Stimulated activated naive CD8-positive, alpha-beta T cell treated with anti-CD3 and anti-CD28 coated beads, Interleukin-15, Interleukin-2, amounts not matched to agents 100 ng/mL and 50 ng/mL, for 24 hours (primary cell): ENCODE measurements around the gene GREB1L.

Source experiments
- H3K27ac Mint-ChIP-seq: one replicate; pipeline ENCODE4 v1.8.0; 2021; ENCODE audit warnings: mild to moderate bottlenecking, mixed read lengths
- H3K27me3 Mint-ChIP-seq: one replicate; pipeline ENCODE4 v1.8.0; 2021; ENCODE audit warnings: mixed read lengths
- H3K36me3 Mint-ChIP-seq: one replicate; pipeline ENCODE4 v1.8.0; 2021; ENCODE audit warnings: low read depth, mixed read lengths
- H3K4me1 Mint-ChIP-seq: one replicate; pipeline ENCODE4 v1.8.0; 2021; ENCODE audit warnings: low read depth, mixed read lengths
- H3K4me3 Mint-ChIP-seq: one replicate; pipeline ENCODE4 v1.8.0; 2021; ENCODE audit warnings: mild to moderate bottlenecking, mixed read lengths
- H3K9me3 Mint-ChIP-seq: one replicate; pipeline ENCODE4 v1.8.0; 2021; ENCODE audit warnings: mixed read lengths

The GREB1L gene

GRCh38 chr18:21242780-21243401 is 859 bp downstream of the GREB1L start:
- H3K27me3 Mint-ChIP-seq, result peaks cover 70% of the 10 kb centered on the region
- no peak overlapping the region for H3K27ac Mint-ChIP-seq
- peaks cover 7% of the 10 kb centered on the region for H3K4me1 Mint-ChIP-seq

GRCh38 chr18:21254576-21254975 is 12.5 kb downstream of the GREB1L start:
- Mint-ChIP-seq H3K27ac (no peak overlapping the region), H3K27me3 (peaks cover 17% of the 10 kb centered on the region), H3K9me3 (no peaks in the 10 kb centered on the region), H3K4me3 (no peak overlapping the region), H3K4me1 (no peaks in the 10 kb centered on the region), H3K36me3 (no peaks in the 10 kb centered on the region)

More at GRCh38 chr18:21242780-21243401, 859 bp downstream of the GREB1L start:
- Mint-ChIP-seq H3K4me3 (peak overlapping the region; percentile 10), H3K9me3 (no peaks in the 10 kb centered on the region), H3K36me3 (no peaks in the 10 kb centered on the region)

- Mint-ChIP-seq H3K27ac (no peak overlapping the region), H3K4me3 (no peak overlapping the region), H3K27me3 (peaks cover 11% of the 10 kb centered on the region), H3K9me3 (no peaks in the 10 kb centered on the region), H3K4me1 (no peaks in the 10 kb centered on the region), H3K36me3 (no peaks in the 10 kb centered on the region)
These were observed 13.2 kb downstream of the GREB1L start for GRCh38 chr18:21255211-21255610.

- H3K36me3 Mint-ChIP-seq, result no peaks in the 10 kb centered on the region
- no peak overlapping the region for H3K27ac Mint-ChIP-seq
- no peaks in the 10 kb centered on the region for H3K4me1 Mint-ChIP-seq
- H3K4me3 Mint-ChIP-seq, result no peak overlapping the region
- H3K9me3 Mint-ChIP-seq, result no peaks in the 10 kb centered on the region
- H3K27me3 Mint-ChIP-seq, result peaks cover 8% of the 10 kb centered on the region
These were observed 15.4 kb downstream of the GREB1L start for GRCh38 chr18:21257386-21257785.

- no peaks in the 10 kb centered on the region for H3K4me1 Mint-ChIP-seq
These were observed 18.6 kb downstream of the GREB1L start for GRCh38 chr18:21260621-21261020.

GRCh38 chr18:21261352-21261751 is 19.3 kb downstream of the GREB1L start:
- Mint-ChIP-seq H3K27ac (no peak overlapping the region), H3K4me3 (no peak overlapping the region), H3K36me3 (no peaks in the 10 kb centered on the region), H3K4me1 (no peaks in the 10 kb centered on the region), H3K27me3 (peaks cover 12% of the 10 kb centered on the region), H3K9me3 (no peaks in the 10 kb centered on the region)

More at GRCh38 chr18:21260621-21261020, 18.6 kb downstream of the GREB1L start:
- H3K27ac Mint-ChIP-seq, result no peak overlapping the region
- no peak overlapping the region for H3K4me3 Mint-ChIP-seq
- no peaks in the 10 kb centered on the region for H3K9me3 Mint-ChIP-seq
- peaks cover 16% of the 10 kb centered on the region for H3K27me3 Mint-ChIP-seq
- H3K36me3 Mint-ChIP-seq, result no peaks in the 10 kb centered on the region

GRCh38 chr18:21262244-21262643 is 20.2 kb downstream of the GREB1L start:
- H3K4me1 Mint-ChIP-seq, result no peaks in the 10 kb centered on the region
- H3K36me3 Mint-ChIP-seq, result no peaks in the 10 kb centered on the region
- H3K27me3 Mint-ChIP-seq, result peaks cover 11% of the 10 kb centered on the region
- no peaks in the 10 kb centered on the region for H3K9me3 Mint-ChIP-seq
- H3K4me3 Mint-ChIP-seq, result no peak overlapping the region
- no peak overlapping the region for H3K27ac Mint-ChIP-seq

- Mint-ChIP-seq H3K27ac (no peak overlapping the region), H3K36me3 (no peaks in the 10 kb centered on the region), H3K27me3 (peaks cover 11% of the 10 kb centered on the region), H3K4me3 (no peak overlapping the region), H3K9me3 (no peaks in the 10 kb centered on the region), H3K4me1 (no peaks in the 10 kb centered on the region)
These were observed 20.9 kb downstream of the GREB1L start for GRCh38 chr18:21262979-21263378.

- Mint-ChIP-seq H3K36me3 (no peaks in the 10 kb centered on the region), H3K27me3 (peaks cover 8% of the 10 kb centered on the region), H3K27ac (no peak overlapping the region), H3K4me3 (no peak overlapping the region), H3K9me3 (no peaks in the 10 kb centered on the region), H3K4me1 (no peaks in the 10 kb centered on the region)
These were observed 22.6 kb downstream of the GREB1L start for GRCh38 chr18:21264651-21265050.

GRCh38 chr18:21265971-21266673 is 24.1 kb downstream of the GREB1L start:
- H3K27me3 Mint-ChIP-seq, result peaks cover 8% of the 10 kb centered on the region
- H3K27ac Mint-ChIP-seq, result no peak overlapping the region
- H3K4me3 Mint-ChIP-seq, result no peak overlapping the region
- H3K36me3 Mint-ChIP-seq, result no peaks in the 10 kb centered on the region
- no peaks in the 10 kb centered on the region for H3K4me1 Mint-ChIP-seq
- no peaks in the 10 kb centered on the region for H3K9me3 Mint-ChIP-seq

- Mint-ChIP-seq H3K4me1 (no peaks in the 10 kb centered on the region), H3K36me3 (no peaks in the 10 kb centered on the region), H3K4me3 (no peak overlapping the region), H3K9me3 (no peaks in the 10 kb centered on the region), H3K27me3 (peaks cover 8% of the 10 kb centered on the region), H3K27ac (no peak overlapping the region)
These were observed 25.4 kb downstream of the GREB1L start for GRCh38 chr18:21267400-21267799.

- Mint-ChIP-seq H3K27me3 (peaks cover 4% of the 10 kb centered on the region), H3K4me3 (no peak overlapping the region), H3K27ac (no peak overlapping the region)
These were observed 27.3 kb downstream of the GREB1L start for GRCh38 chr18:21269349-21269748.

GRCh38 chr18:21270453-21270852 is 28.4 kb downstream of the GREB1L start:
- Mint-ChIP-seq H3K9me3 (no peaks in the 10 kb centered on the region), H3K36me3 (no peaks in the 10 kb centered on the region), H3K4me1 (no peaks in the 10 kb centered on the region), H3K27me3 (no peaks in the 10 kb centered on the region), H3K4me3 (no peak overlapping the region), H3K27ac (no peak overlapping the region)

More at GRCh38 chr18:21269349-21269748, 27.3 kb downstream of the GREB1L start:
- Mint-ChIP-seq H3K4me1 (no peaks in the 10 kb centered on the region), H3K36me3 (no peaks in the 10 kb centered on the region), H3K9me3 (no peaks in the 10 kb centered on the region)

- Mint-ChIP-seq H3K36me3 (no peaks in the 10 kb centered on the region), H3K27ac (no peak overlapping the region), H3K27me3 (peaks cover under 1% of the 10 kb centered on the region), H3K4me3 (no peak overlapping the region), H3K4me1 (no peaks in the 10 kb centered on the region), H3K9me3 (no peaks in the 10 kb centered on the region)
These were observed 30.1 kb downstream of the GREB1L start for GRCh38 chr18:21272016-21272579.

GRCh38 chr18:21273568-21273967 is 31.5 kb downstream of the GREB1L start:
- Mint-ChIP-seq H3K36me3 (no peaks in the 10 kb centered on the region), H3K4me3 (no peak overlapping the region), H3K4me1 (no peaks in the 10 kb centered on the region), H3K27me3 (peaks cover 4% of the 10 kb centered on the region), H3K9me3 (no peaks in the 10 kb centered on the region), H3K27ac (no peak overlapping the region)
